K562 (cell line): ENCODE results near the gene SMAD4. TPM values are rescaled to one million over a fixed set of nuclear protein-coding genes. Genes with fewer than 3 reads are reported as not detected.

Source experiments
- ATAC-seq: fragments of 200-7000 bp; cut with Tn5 transposase; 3 replicates; pipeline ENCODE4 v1.9.1; 2020; ENCODE audit warnings: moderate library complexity
- BruUV-seq: library from RNA; stranded (reverse); fragments of 400-500 nt; replicated peaks from 2 replicates; lab custom pipeline; 2021; lab: Mats Ljungman, UMichigan
- CTCF ChIA-PET: fragments of 300-600 bp; formaldehyde crosslinking; extraction: SDS; loops from one replicate; lab custom pipeline; 2021; ENCODE audit warnings: low intra/inter-chr PET ratio; lab: Yijun Ruan, JAX
- POLR2A ChIA-PET: fragments of 300-600, 350-650 bp; sonication (Branson Sonifier 250); formaldehyde crosslinking; extraction: SDS; loops from one replicate; lab custom pipeline; 2021; ENCODE audit warnings: antibody characterized with exemption, inconsistent platforms; lab: Yijun Ruan, JAX
- DNase-seq, 4 experiments: peaks; one replicate each; pipeline versions ENCODE4 v3.0.0 to v3.0.0-alpha.2; 2011 to 2018; ENCODE audit warnings: low spot score in 3 of 4, mixed read lengths in 3 of 4; ENCODE audit errors: extremely low read depth in 1 of 4
- FAIRE-seq: peaks from 2 replicates; lab custom pipeline; 2011; peaks lifted over from hg19 to GRCh38; lab: Jason Lieb, UNC
- H2AFZ ChIP-seq: 2 replicates; pipeline ENCODE4 v1.6.0; 2011; ENCODE audit warnings: low read depth, low read length, control low read depth, inconsistent platforms
- H3K27ac ChIP-seq: fragments of 200-600 bp; 3 replicates; pipeline ENCODE4 v1.8.0; 2011; ENCODE audit warnings: low read depth, mild to moderate bottlenecking, control low read depth, inconsistent platforms, low read length, moderate library complexity, mixed read lengths; ENCODE audit errors: extremely low read depth
- H3K27me3 ChIP-seq, 2 experiments: fragments of 300-600 bp in 1 of 2; 2 replicates in 1 of 2; 3 replicates in 1 of 2; pipeline versions ENCODE4 v1.6.0 to v1.8.0; 2011; ENCODE audit warnings: inconsistent platforms in 2 of 2, low read length in 2 of 2, mild to moderate bottlenecking in 1 of 2, mixed read lengths in 1 of 2, moderate library complexity in 1 of 2; ENCODE audit not compliant: control insufficient read depth in 2 of 2, insufficient read depth in 2 of 2
- H3K36me3 ChIP-seq: fragments of 300-600 bp; 3 replicates; pipeline ENCODE4 v1.8.0; 2011; ENCODE audit warnings: mild to moderate bottlenecking, low read length, inconsistent platforms; ENCODE audit not compliant: control insufficient read depth, insufficient read depth
- H3K4me1 ChIP-seq, 2 experiments: fragments of 200-600 bp in 1 of 2; replicated peaks in 1 of 2; 2 replicates in 1 of 2; 3 replicates in 1 of 2; pipeline versions ENCODE4 v1.5.1 to v1.8.0; 2011; ENCODE audit warnings: inconsistent platforms in 2 of 2, low read length in 2 of 2, mild to moderate bottlenecking in 1 of 2, mixed read lengths in 1 of 2, moderate library complexity in 1 of 2; ENCODE audit not compliant: control insufficient read depth in 2 of 2, insufficient read depth in 2 of 2
- H3K4me2 ChIP-seq: 2 replicates; pipeline ENCODE4 v1.6.1; 2011; ENCODE audit warnings: low read length, control low read depth, inconsistent platforms, mixed read lengths; ENCODE audit not compliant: insufficient read depth
- H3K4me3 ChIP-seq: fragments of 200-600 bp; sonication (generic), shearing (Covaris generic); 2 replicates; pipeline ENCODE4 v1.5.1; 2016; ENCODE audit warnings: control low read depth, inconsistent platforms
- H3K79me2 ChIP-seq: fragments of 200-600 bp; 3 replicates; pipeline ENCODE4 v1.8.0; 2011; ENCODE audit warnings: low read length, inconsistent platforms; ENCODE audit not compliant: control insufficient read depth, insufficient read depth
- H3K9ac ChIP-seq, 2 experiments: 2 replicates each; pipeline versions ENCODE4 v1.6.0 to v1.6.1; 2011; ENCODE audit warnings: low read depth in 2 of 2, low read length in 2 of 2, control low read depth in 1 of 2, inconsistent platforms in 1 of 2, mild to moderate bottlenecking in 1 of 2, mixed read lengths in 1 of 2; ENCODE audit not compliant: insufficient read depth in 1 of 2
- H3K9me1 ChIP-seq: one replicate; pipeline ENCODE4 v1.6.0; 2011; ENCODE audit warnings: inconsistent platforms, mild to moderate bottlenecking, low read length, moderate library complexity; ENCODE audit not compliant: control insufficient read depth, insufficient read depth
- H3K9me3 ChIP-seq: replicated peaks from 2 replicates; pipeline ENCODE4 v1.5.1; 2011; ENCODE audit warnings: low read depth, low read length, inconsistent platforms; ENCODE audit not compliant: control insufficient read depth, insufficient read depth
- H4K20me1 ChIP-seq: replicated peaks from 2 replicates; pipeline ENCODE4 v1.6.1; 2011; ENCODE audit warnings: low read length, inconsistent platforms, mixed read lengths; ENCODE audit not compliant: control insufficient read depth, insufficient read depth
- ERF ChIP-seq: fragments of 450-650 bp; formaldehyde crosslinking; IDR thresholded peaks from 2 replicates; pipeline ENCODE4 v1.4.0; 2020; ENCODE audit warnings: mild to moderate bottlenecking, mixed read lengths
- FOXA1 ChIP-seq: fragments of 450-650 bp; IDR thresholded peaks from 2 replicates; pipeline ENCODE4 v1.6.1; 2016; ENCODE audit warnings: mild to moderate bottlenecking, borderline replicate concordance
- HMG20B ChIP-seq: fragments of 250-450 bp; sonication (Bioruptor Pico); IDR thresholded peaks from 2 replicates; pipeline ENCODE4 v1.5.0; 2021; ENCODE audit warnings: mild to moderate bottlenecking
- IRF2 ChIP-seq: sonication (generic); formaldehyde crosslinking; IDR thresholded peaks from 2 replicates; pipeline ENCODE4 v1.8.1; 2022; ENCODE audit warnings: mild to moderate bottlenecking, missing genetic modification reagents
- L3MBTL2 ChIP-seq: fragments of 450-650 bp; IDR thresholded peaks from 2 replicates; pipeline ENCODE4 v1.6.1; 2016; ENCODE audit warnings: mild to moderate bottlenecking, moderate library complexity
- NUFIP1 ChIP-seq: fragments of 450-650 bp; IDR thresholded peaks from 2 replicates; pipeline ENCODE4 v1.6.1; 2018; ENCODE audit not compliant: partially characterized antibody
- RBBP5 ChIP-seq: fragments of 200-600 bp; sonication (generic); IDR thresholded peaks from 2 replicates; pipeline ENCODE4 v1.6.1; 2012; ENCODE audit warnings: borderline replicate concordance, mild to moderate bottlenecking, low read length, control low read depth, inconsistent platforms; ENCODE audit not compliant: insufficient read depth, poor library complexity, severe bottlenecking
- SMAD2 ChIP-seq: fragments of 150-350 bp; IDR thresholded peaks from 2 replicates; pipeline ENCODE4 v1.6.1; 2014; ENCODE audit warnings: low read depth, mild to moderate bottlenecking, low read length
- TAL1 ChIP-seq: fragments of 450-650 bp; IDR thresholded peaks from 2 replicates; pipeline ENCODE4 v1.6.1; 2016; ENCODE audit warnings: mild to moderate bottlenecking
- TBP ChIP-seq: optimal IDR thresholded peaks from 2 replicates; pipeline ENCODE3; 2011; ENCODE audit warnings: low read depth, low read length, improper control_type of control experiment
- TOE1 ChIP-seq, 2 experiments: fragments of 450-650 bp in 1 of 2; sonication (generic) in 1 of 2; formaldehyde crosslinking in 1 of 2; IDR thresholded peaks; 2 replicates each; pipeline versions ENCODE4 v1.7.1 to v1.8.0; 2016 to 2022; ENCODE audit warnings: borderline replicate concordance in 2 of 2, mild to moderate bottlenecking in 2 of 2, antibody characterized with exemption in 1 of 2, inconsistent platforms in 1 of 2, low read depth in 1 of 2, missing genetic modification reagents in 1 of 2, moderate library complexity in 1 of 2
- U2AF1 ChIP-seq: fragments of 200-400 bp; formaldehyde crosslinking; optimal IDR thresholded peaks from 2 replicates; pipeline ENCODE3; 2017; ENCODE audit warnings: mild to moderate bottlenecking, low read depth, low read length, moderate library complexity
- ZNF347 ChIP-seq: fragments of 450-650 bp; formaldehyde crosslinking; IDR thresholded peaks from 2 replicates; pipeline ENCODE4 v1.4.0; 2020; ENCODE audit warnings: low read depth, mild to moderate bottlenecking, moderate library complexity
- ZNF764 ChIP-seq: fragments of 250-450 bp; sonication (Bioruptor Pico); IDR thresholded peaks from 2 replicates; pipeline ENCODE4 v1.4.0; 2020; ENCODE audit warnings: low read depth, mild to moderate bottlenecking, moderate library complexity
- WGBS: fragments of 100-300 bp; shearing (Covaris generic); methylation state at CpG from one replicate; pipeline ENCODE4 v1.1.6; 2016; ENCODE audit warnings: low coverage, mixed read lengths; ENCODE audit not compliant: insufficient coverage; ENCODE audit errors: missing lambda C conversion rate; 5-methylcytosine and 5-hydroxymethylcytosine counted together
- in situ Hi-C: fragments of 300-500 bp; cut with MboI; formaldehyde crosslinking; loops from 4 replicates; pipeline ENCODE4 v1.15.0; 2018; ENCODE audit warnings: inconsistent platforms, mixed read lengths
- intact Hi-C: fragments of 100-400 bp; cut with micrococcal nuclease; formaldehyde crosslinking; loops from 2 replicates; pipeline ENCODE4 v1.14.2; 2022
- polyA plus RNA-seq, 8 experiments: library from polyadenylated mRNA; depleted of rRNA in 4 of 8; stranded (reverse) in 5 of 8; unstranded in 3 of 8; fragments of >200 nt; fragmentation: Nextera tagmentation in 2 of 8; fragmentation: Illumina TruSeq in 1 of 8; extraction: Ambion mirVana in 2 of 8; extraction: Trizol in 1 of 8; gene quantifications; 2 replicates each; pipeline versions ENCODE4 v1.2.1 to v1.2.3, GENCODE V29; 2011 to 2014; ENCODE audit warnings: inconsistent platforms in 1 of 8, missing spikeins in 1 of 8
- total RNA-seq, 7 experiments: library from RNA; depleted of rRNA in 6 of 7; stranded (reverse); fragments of >200 nt in 6 of 7; fragmentation: Illumina TruSeq in 2 of 7; extraction: Trizol in 2 of 7; gene quantifications; 2 replicates each; pipeline versions ENCODE4 v1.2.1 to v1.2.3, GENCODE V29; 2011 to 2021; ENCODE audit warnings: low replicate concordance in 1 of 7
- TF ChIP-seq, protein P1 (sequence below): sonication (generic); formaldehyde crosslinking; IDR thresholded peaks from 2 replicates; pipeline ENCODE4 v1.8.0; 2022; ENCODE audit warnings: mild to moderate bottlenecking, missing genetic modification reagents
- TF ChIP-seq, protein P2 (sequence below): IDR thresholded peaks from 2 replicates; pipeline ENCODE4 v1.6.1; 2011; ENCODE audit not compliant: insufficient read length; ENCODE audit errors: extremely low read depth

Gene SMAD4
- total and polyA plus RNA-seq, 9 of the 15 experiments (the other 6 are each of a cell fraction or from before 2014, with no cell fraction given): 5.7 to 55.0 (median 39.4) TPM

DNA sequence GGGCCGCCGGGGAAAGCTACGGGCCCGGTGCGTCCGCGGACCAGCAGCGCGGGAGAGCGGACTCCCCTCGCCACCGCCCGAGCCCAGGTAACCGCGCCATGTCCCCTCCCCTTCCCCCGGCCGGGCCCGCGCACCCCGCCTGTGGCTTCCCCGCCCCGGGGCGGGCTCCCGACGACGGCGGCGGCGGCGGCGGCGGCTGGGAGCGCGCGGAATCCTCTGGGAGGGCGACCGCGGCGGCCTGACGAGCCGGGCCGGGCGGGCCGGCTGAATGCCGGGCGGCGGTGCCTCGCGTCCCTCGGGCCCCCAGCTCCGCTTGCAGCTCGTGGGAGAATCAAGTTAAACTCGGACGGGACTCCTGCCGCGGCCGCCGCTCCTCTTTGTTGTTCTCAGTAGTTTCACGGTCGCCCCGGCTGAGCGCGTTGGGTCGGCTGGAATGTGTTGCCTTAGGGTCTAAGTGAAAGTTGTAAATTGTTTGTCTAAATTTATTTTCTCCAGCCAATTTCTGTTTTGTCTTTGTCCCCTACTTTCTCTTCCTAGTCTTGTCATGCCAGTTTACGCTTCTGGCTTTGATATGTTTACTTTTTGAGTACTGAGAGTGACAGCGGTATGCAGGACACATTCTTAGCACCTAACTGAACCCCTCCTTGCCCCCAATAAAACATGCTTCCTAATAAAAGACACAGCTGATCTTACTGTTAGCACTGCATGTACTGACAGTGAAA is 685 bp downstream of the SMAD4 start (continued):
- TF ChIP-seq, protein P1, sequence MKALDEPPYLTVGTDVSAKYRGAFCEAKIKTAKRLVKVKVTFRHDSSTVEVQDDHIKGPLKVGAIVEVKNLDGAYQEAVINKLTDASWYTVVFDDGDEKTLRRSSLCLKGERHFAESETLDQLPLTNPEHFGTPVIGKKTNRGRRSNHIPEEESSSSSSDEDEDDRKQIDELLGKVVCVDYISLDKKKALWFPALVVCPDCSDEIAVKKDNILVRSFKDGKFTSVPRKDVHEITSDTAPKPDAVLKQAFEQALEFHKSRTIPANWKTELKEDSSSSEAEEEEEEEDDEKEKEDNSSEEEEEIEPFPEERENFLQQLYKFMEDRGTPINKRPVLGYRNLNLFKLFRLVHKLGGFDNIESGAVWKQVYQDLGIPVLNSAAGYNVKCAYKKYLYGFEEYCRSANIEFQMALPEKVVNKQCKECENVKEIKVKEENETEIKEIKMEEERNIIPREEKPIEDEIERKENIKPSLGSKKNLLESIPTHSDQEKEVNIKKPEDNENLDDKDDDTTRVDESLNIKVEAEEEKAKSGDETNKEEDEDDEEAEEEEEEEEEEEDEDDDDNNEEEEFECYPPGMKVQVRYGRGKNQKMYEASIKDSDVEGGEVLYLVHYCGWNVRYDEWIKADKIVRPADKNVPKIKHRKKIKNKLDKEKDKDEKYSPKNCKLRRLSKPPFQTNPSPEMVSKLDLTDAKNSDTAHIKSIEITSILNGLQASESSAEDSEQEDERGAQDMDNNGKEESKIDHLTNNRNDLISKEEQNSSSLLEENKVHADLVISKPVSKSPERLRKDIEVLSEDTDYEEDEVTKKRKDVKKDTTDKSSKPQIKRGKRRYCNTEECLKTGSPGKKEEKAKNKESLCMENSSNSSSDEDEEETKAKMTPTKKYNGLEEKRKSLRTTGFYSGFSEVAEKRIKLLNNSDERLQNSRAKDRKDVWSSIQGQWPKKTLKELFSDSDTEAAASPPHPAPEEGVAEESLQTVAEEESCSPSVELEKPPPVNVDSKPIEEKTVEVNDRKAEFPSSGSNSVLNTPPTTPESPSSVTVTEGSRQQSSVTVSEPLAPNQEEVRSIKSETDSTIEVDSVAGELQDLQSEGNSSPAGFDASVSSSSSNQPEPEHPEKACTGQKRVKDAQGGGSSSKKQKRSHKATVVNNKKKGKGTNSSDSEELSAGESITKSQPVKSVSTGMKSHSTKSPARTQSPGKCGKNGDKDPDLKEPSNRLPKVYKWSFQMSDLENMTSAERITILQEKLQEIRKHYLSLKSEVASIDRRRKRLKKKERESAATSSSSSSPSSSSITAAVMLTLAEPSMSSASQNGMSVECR (CRISPR knock-in tag): no peak
- TF ChIP-seq ZNF347: no peak
- 0 out of 2 replicates have a peak, but pooled peaks have one; percentile 5 for TF ChIP-seq ERF

DNA sequence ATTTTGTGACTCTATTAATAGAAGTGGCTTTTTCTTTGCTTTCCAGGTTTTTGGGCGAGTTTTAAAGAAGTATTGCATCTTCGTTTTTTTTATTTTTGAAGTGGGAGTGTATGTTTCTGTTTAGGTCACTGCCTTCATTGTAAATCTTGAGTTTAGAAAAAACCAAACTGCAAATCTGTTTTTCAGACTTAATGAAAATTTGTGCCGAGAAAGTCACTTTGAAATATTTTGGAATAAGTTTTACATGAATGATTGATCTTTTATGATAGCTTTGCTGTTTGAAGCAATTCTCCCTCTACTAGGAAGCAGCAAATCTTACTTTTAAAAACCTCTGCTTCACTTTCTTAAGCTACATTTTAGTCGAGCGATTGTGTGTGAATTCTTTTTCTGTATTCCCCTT is 2.2 kb downstream of the SMAD4 start:
- H2AFZ ChIP-seq: no peak overlapping the region
- in situ Hi-C loops: no loop called here

More for the DNA sequence above, 2.2 kb downstream of the SMAD4 start:
- Histone ChIP-seq H3K4me3 (peak overlapping the region; percentile 75; the same call in 1 of the 2 replicates), H3K27ac (no peak overlapping the region), H3K36me3 (peaks cover 14% of the 10 kb centered on the region; the same call in 1 of the 3 replicates)
- CTCF ChIA-PET: no interaction called here
- ATAC-seq: no peak
- TF ChIP-seq TBP: no peak
- no peak for TF ChIP-seq FOXA1
- TF ChIP-seq SMAD2: no peak
- no peak for TF ChIP-seq ZNF764 (CRISPR knock-in tag)
- no peak for TF ChIP-seq TOE1 (IDR thresholded peaks at IDR 0.05; ENCODE audit: borderline replicate concordance)
- TF ChIP-seq TOE1 (CRISPR knock-in tag; IDR thresholded peaks at IDR 0.05; ENCODE audit: borderline replicate concordance, low read depth): no peak
- TF ChIP-seq NUFIP1: no peak
- TF ChIP-seq L3MBTL2: no peak
- TF ChIP-seq RBBP5: no peak
- TF ChIP-seq U2AF1: no peak
- no peak for TF ChIP-seq TAL1
- no peak for TF ChIP-seq HMG20B (CRISPR knock-in tag)
- TF ChIP-seq IRF2 (CRISPR knock-in tag): no peak
- TF ChIP-seq, protein P2, sequence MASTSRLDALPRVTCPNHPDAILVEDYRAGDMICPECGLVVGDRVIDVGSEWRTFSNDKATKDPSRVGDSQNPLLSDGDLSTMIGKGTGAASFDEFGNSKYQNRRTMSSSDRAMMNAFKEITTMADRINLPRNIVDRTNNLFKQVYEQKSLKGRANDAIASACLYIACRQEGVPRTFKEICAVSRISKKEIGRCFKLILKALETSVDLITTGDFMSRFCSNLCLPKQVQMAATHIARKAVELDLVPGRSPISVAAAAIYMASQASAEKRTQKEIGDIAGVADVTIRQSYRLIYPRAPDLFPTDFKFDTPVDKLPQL: no peak
- TF ChIP-seq, all 486 proteins: peak for 0
- Histone ChIP-seq H3K4me2 (peak overlapping the region; percentile 11; the same call in 1 of the 2 replicates), H3K4me1 (peaks cover 7 to 19% of the 10 kb centered on the region in 2 experiments; a peak in 4 of 5 replicates), H3K27me3 (no peaks in the 10 kb centered on the region), H3K79me2 (peaks cover 88% of the 10 kb centered on the region), H4K20me1 (peaks cover 18% of the 10 kb centered on the region), H3K9me1 (no peaks in the 10 kb centered on the region), H3K9me3 (no peaks in the 10 kb centered on the region), H3K9ac (peak overlapping the region in 1 of 2 experiments; percentile 18; a peak in 1 of 4 replicates)
- no peak for FAIRE-seq
- WGBS: 3% methylated on average over 5 of the region's 5 CpGs
- no TSS peak for BruUV-seq
- intact Hi-C loops: no loop called here
- DNase-seq: no peak
- POLR2A ChIA-PET: interaction anchor here (0.9 to 2.9 kb wide), 2 partner anchors 11 to 64 kb away, joined by 5 to 14 read pairs; partner anchors contain the start of gene ELAC1
